A549 (cell line): ENCODE results near the gene ARMC10. TPM values are rescaled to one million over a fixed set of nuclear protein-coding genes. Genes with fewer than 3 reads are reported as not detected.
"Not testable (repeated sequence)": the region's sequence is repeated elsewhere in the genome, so short reads cannot be mapped to it uniquely, and the experiment has no call there.

Experiments used
- ATAC-seq, 2 experiments: fragments of 200-7000 bp in 1 of 2; fragments of >200 bp in 1 of 2; cut with Nextera tagmentation in 1 of 2; cut with Tn5 transposase in 1 of 2; 3 replicates each; pipeline versions ENCODE4 v1.8.0 to v1.9.1; 2018 to 2020; ENCODE audit warnings: mild to moderate bottlenecking in 1 of 2, moderate library complexity in 1 of 2
- CTCF ChIA-PET: fragments of 300-600 bp; sonication (Branson Sonifier 250); formaldehyde crosslinking; extraction: SDS; loops from one replicate; lab custom pipeline; 2021; ENCODE audit warnings: antibody characterized with exemption, inconsistent platforms; lab: Yijun Ruan, JAX
- POLR2A ChIA-PET: fragments of 350-600 bp; formaldehyde crosslinking; extraction: SDS; loops from one replicate; lab custom pipeline; 2021; ENCODE audit warnings: antibody characterized with exemption, inconsistent platforms; lab: Yijun Ruan, JAX
- DNase-seq, 2 experiments: peaks; one replicate each; pipeline versions ENCODE4 v3.0.0 to v3.0.0-alpha.2; 2011 to 2016; ENCODE audit warnings: low read depth in 1 of 2, low spot score in 1 of 2
- FAIRE-seq: peaks from 2 replicates; lab custom pipeline; 2011; peaks lifted over from hg19 to GRCh38; lab: Jason Lieb, UNC
- H3K27ac ChIP-seq, 2 experiments: fragments of >200 bp; sonication (Bioruptor Twin); formaldehyde crosslinking; 3 replicates each; pipeline ENCODE4 v1.5.1; 2016 to 2017
- H3K4me1 ChIP-seq: fragments of >200 bp; sonication (Bioruptor Twin); formaldehyde crosslinking; 3 replicates; pipeline ENCODE4 v1.6.1; 2016
- H3K4me2 ChIP-seq: fragments of >200 bp; sonication (Bioruptor Twin); formaldehyde crosslinking; 3 replicates; pipeline ENCODE4 v1.6.1; 2016
- H3K4me3 ChIP-seq: fragments of >200 bp; sonication (Bioruptor Twin); formaldehyde crosslinking; 3 replicates; pipeline ENCODE4 v1.5.1; 2016
- H3K9me3 ChIP-seq: fragments of >200 bp; sonication (Bioruptor Twin); formaldehyde crosslinking; 3 replicates; pipeline ENCODE4 v1.6.1; 2016
- ATOH8 ChIP-seq: fragments of 250-450 bp; sonication (Bioruptor Pico); IDR thresholded peaks from 2 replicates; pipeline ENCODE4 v1.5.0; 2020; ENCODE audit warnings: low read depth, mild to moderate bottlenecking, moderate library complexity
- BHLHE40 ChIP-seq: IDR thresholded peaks from 2 replicates; pipeline ENCODE4 v1.6.1; 2012; ENCODE audit warnings: low read depth, low read length, inconsistent platforms
- CBX8 ChIP-seq: fragments of 200-600 bp; sonication (generic); IDR thresholded peaks from 2 replicates; pipeline ENCODE4 v1.6.1; 2016
- CHD4 ChIP-seq: fragments of 200-600 bp; sonication (generic); IDR thresholded peaks from 2 replicates; pipeline ENCODE4 v1.6.1; 2016; ENCODE audit warnings: antibody characterized with exemption, mild to moderate bottlenecking, borderline replicate concordance
- EHF ChIP-seq: fragments of 250-450 bp; sonication (Bioruptor Pico); IDR thresholded peaks from 2 replicates; pipeline ENCODE4 v1.5.0; 2020; ENCODE audit warnings: mild to moderate bottlenecking
- EHMT2 ChIP-seq: fragments of 200-600 bp; sonication (generic); IDR thresholded peaks from 2 replicates; pipeline ENCODE4 v1.6.1; 2016; ENCODE audit warnings: antibody characterized with exemption, low read depth, mild to moderate bottlenecking, moderate library complexity
- ELK1 ChIP-seq: fragments of 150-350 bp; IDR thresholded peaks from 2 replicates; pipeline ENCODE4 v1.6.1; 2014; ENCODE audit warnings: low read depth, mild to moderate bottlenecking, low read length
- EP300 ChIP-seq, 2 experiments: fragments of >200 bp; sonication (Bioruptor Twin); formaldehyde crosslinking; IDR thresholded peaks; 2 replicates in 1 of 2; 3 replicates in 1 of 2; pipeline ENCODE4 v1.6.1; 2016 to 2017
- ESRRA ChIP-seq: fragments of 150-350 bp; IDR thresholded peaks from 2 replicates; pipeline ENCODE4 v1.6.1; 2014; ENCODE audit warnings: mild to moderate bottlenecking, low read length, borderline replicate concordance
- FOSL2 ChIP-seq, 2 experiments: fragments of 450-650 bp in 1 of 2; fragments of >200 bp in 1 of 2; sonication (Bioruptor Twin) in 1 of 2; formaldehyde crosslinking; IDR thresholded peaks; 2 replicates each; pipeline versions ENCODE4 v1.5.0 to v1.6.1; 2016 to 2020; ENCODE audit warnings: mild to moderate bottlenecking in 1 of 2, moderate library complexity in 1 of 2
- FOXS1 ChIP-seq: fragments of 250-450 bp; sonication (Bioruptor Pico); IDR thresholded peaks from 2 replicates; pipeline ENCODE4 v1.5.0; 2020; ENCODE audit warnings: mild to moderate bottlenecking, moderate library complexity
- HDAC2 ChIP-seq: fragments of 200-600 bp; sonication (generic); IDR thresholded peaks from 2 replicates; pipeline ENCODE4 v1.6.1; 2016
- HEYL ChIP-seq: fragments of 250-450 bp; sonication (Bioruptor Pico); IDR thresholded peaks from 2 replicates; pipeline ENCODE4 v1.8.0; 2021; ENCODE audit warnings: mild to moderate bottlenecking, moderate library complexity
- HMGXB4 ChIP-seq: fragments of 250-450 bp; sonication (Bioruptor Pico); IDR thresholded peaks from 2 replicates; pipeline ENCODE4 v1.5.0; 2021; ENCODE audit warnings: mild to moderate bottlenecking, moderate library complexity, borderline replicate concordance
- HOXA7 ChIP-seq: fragments of 250-450 bp; sonication (Bioruptor Pico); IDR thresholded peaks from 2 replicates; pipeline ENCODE4 v1.5.0; 2020; ENCODE audit warnings: mild to moderate bottlenecking, moderate library complexity
- KDM1A ChIP-seq: fragments of 200-600 bp; sonication (generic); IDR thresholded peaks from 2 replicates; pipeline ENCODE4 v1.6.1; 2016; ENCODE audit warnings: low read depth, mild to moderate bottlenecking
- KDM5A ChIP-seq: fragments of 200-600 bp; sonication (generic); IDR thresholded peaks from 2 replicates; pipeline ENCODE4 v1.6.1; 2016; ENCODE audit warnings: antibody characterized with exemption, mild to moderate bottlenecking
- MAFK ChIP-seq: fragments of 450-650 bp; IDR thresholded peaks from 2 replicates; pipeline ENCODE4 v1.6.1; 2014; ENCODE audit not compliant: partially characterized antibody
- MAZ ChIP-seq: fragments of 150-350 bp; IDR thresholded peaks from 2 replicates; pipeline ENCODE4 v1.6.1; 2014; ENCODE audit warnings: antibody characterized with exemption, low read depth, low read length, borderline replicate concordance
- MYC ChIP-seq: IDR thresholded peaks from 2 replicates; pipeline ENCODE4 v1.6.1; 2012; ENCODE audit warnings: mild to moderate bottlenecking, inconsistent platforms, low read length, improper control_type of control experiment, borderline replicate concordance
- NFE2L2 ChIP-seq: fragments of 150-350 bp; conservative IDR thresholded peaks from 2 replicates; pipeline ENCODE4 v1.6.1; 2014; ENCODE audit warnings: low read length
- NPAS2 ChIP-seq: fragments of 250-450 bp; sonication (Bioruptor Pico); IDR thresholded peaks from 2 replicates; pipeline ENCODE4 v1.8.0; 2022; ENCODE audit warnings: mild to moderate bottlenecking, moderate library complexity, borderline replicate concordance
- PHF8 ChIP-seq: fragments of 200-600 bp; sonication (generic); IDR thresholded peaks from 2 replicates; pipeline ENCODE4 v1.6.1; 2016; ENCODE audit warnings: low read depth, mild to moderate bottlenecking, antibody characterized with exemption, moderate library complexity, borderline replicate concordance
- POLR2A ChIP-seq: IDR thresholded peaks from 2 replicates; pipeline ENCODE4 v1.6.1; 2012; ENCODE audit warnings: mild to moderate bottlenecking, low read length
- RARB ChIP-seq: fragments of 250-450 bp; sonication (Bioruptor Pico); IDR thresholded peaks from 2 replicates; pipeline ENCODE4 v1.8.0; 2021; ENCODE audit warnings: mild to moderate bottlenecking, moderate library complexity
- RNF2 ChIP-seq: fragments of 200-600 bp; sonication (generic); IDR thresholded peaks from 2 replicates; pipeline ENCODE4 v1.6.1; 2016; ENCODE audit warnings: low read depth, mild to moderate bottlenecking, antibody characterized with exemption, moderate library complexity, borderline replicate concordance
- SMC3 ChIP-seq: fragments of >200 bp; sonication (Bioruptor Twin); formaldehyde crosslinking; IDR thresholded peaks from 3 replicates; pipeline ENCODE4 v1.6.1; 2018; ENCODE audit warnings: inconsistent platforms
- USF2 ChIP-seq: fragments of 450-650 bp; IDR thresholded peaks from 2 replicates; pipeline ENCODE4 v1.6.1; 2014; ENCODE audit warnings: antibody characterized with exemption
- ZC3H11A ChIP-seq: fragments of 450-650 bp; IDR thresholded peaks from 2 replicates; pipeline ENCODE4 v1.6.1; 2014; ENCODE audit warnings: antibody characterized with exemption, mild to moderate bottlenecking
- ZFP36 ChIP-seq: fragments of 450-650 bp; IDR thresholded peaks from 2 replicates; pipeline ENCODE4 v1.6.1; 2014; ENCODE audit warnings: borderline replicate concordance; ENCODE audit not compliant: partially characterized antibody
- ZSCAN20 ChIP-seq: fragments of 250-450 bp; sonication (Bioruptor Pico); IDR thresholded peaks from 2 replicates; pipeline ENCODE4 v1.8.0; 2022; ENCODE audit warnings: mild to moderate bottlenecking, moderate library complexity
- WGBS: methylation state at CpG from one replicate; pipeline ENCODE4 v1.1.6; 2017; ENCODE audit errors: missing lambda C conversion rate; 5-methylcytosine and 5-hydroxymethylcytosine counted together
- polyA plus RNA-seq, 4 experiments: library from polyadenylated mRNA; depleted of rRNA in 3 of 4; stranded (reverse); fragments of >200 nt; fragmentation: RNase III in 1 of 4; extraction: RNeasy Plus Mini Kit Qiagen cat#74134 plus additional on column Dnase treatment in 1 of 4; gene quantifications; 2 replicates in 3 of 4; 3 replicates in 1 of 4; pipeline ENCODE4 v1.2.3, GENCODE V29; 2011 to 2017

ARMC10 gene
- polyA plus RNA-seq, 2 of the 4 experiments (the other 2 are of a cell fraction): 36.6 to 63.2 TPM

GRCh38 chr7:103025341-103025740 is 49.6 kb upstream of the ARMC10 start (continued):
- no peak for TF ChIP-seq HMGXB4 (CRISPR knock-in tag)
- no peak for TF ChIP-seq HOXA7
- no peak for TF ChIP-seq ZSCAN20 (CRISPR knock-in tag)
- no peak for TF ChIP-seq MYC
- no peak for TF ChIP-seq USF2

GRCh38 chr7:103031024-103031423 is 43.9 kb upstream of the ARMC10 start:
- H3K27ac ChIP-seq: no peak overlapping the region
- CTCF ChIA-PET: no interaction called here

GRCh38 chr7:103031781-103032180 is 43.2 kb upstream of the ARMC10 start:
- no peaks in the 10 kb centered on the region for H3K9me3 ChIP-seq
- H3K4me1 ChIP-seq: no peaks in the 10 kb centered on the region
- no peak overlapping the region for H3K4me2 ChIP-seq
- TF ChIP-seq ZC3H11A: no peak
- TF ChIP-seq USF2: no peak
- no peak for TF ChIP-seq NFE2L2
- TF ChIP-seq HEYL (CRISPR knock-in tag): no peak
- TF ChIP-seq EHF (CRISPR knock-in tag): no peak
- TF ChIP-seq SMC3: no peak
- no peak for TF ChIP-seq HDAC2
- no peak for TF ChIP-seq RARB
- no peak for TF ChIP-seq ATOH8
- no peak for TF ChIP-seq BHLHE40
- TF ChIP-seq MAZ: no peak
- no peak for TF ChIP-seq RNF2
- no peak for TF ChIP-seq CBX8
- no peak for TF ChIP-seq KDM5A
- H3K27ac ChIP-seq: no peak overlapping the region
- ChIA-PET POLR2A (interaction anchor here (0.6 kb wide), 1 partner anchor 30 kb away, joined by 4 read pairs; no protein-coding TSS in a partner anchor), CTCF (interaction anchor here (1.0 to 1.1 kb wide), 2 partner anchors 30 to 43 kb away, joined by 3 to 4 read pairs; no protein-coding TSS in a partner anchor)
- H3K4me3 ChIP-seq: no peak overlapping the region
- 20% methylated on average over 1 of the region's 1 CpG for WGBS
- FAIRE-seq (no peak), ATAC-seq (no peak), DNase-seq (no peak)

More at GRCh38 chr7:103031024-103031423, 43.9 kb upstream of the ARMC10 start:
- 86% methylated on average over 1 of the region's 1 CpG for WGBS
- Histone ChIP-seq H3K9me3 (no peaks in the 10 kb centered on the region), H3K4me2 (no peak overlapping the region), H3K4me1 (no peaks in the 10 kb centered on the region), H3K4me3 (no peak overlapping the region)
- TF ChIP-seq NPAS2 (CRISPR knock-in tag): no peak
- no peak for TF ChIP-seq BHLHE40
- no peak for TF ChIP-seq KDM1A
- TF ChIP-seq MAFK: no peak
- no peak for TF ChIP-seq EP300 (IDR thresholded peaks at IDR 0.05)
- no peak for TF ChIP-seq EHMT2
- no peak for TF ChIP-seq ZFP36
- TF ChIP-seq POLR2A: no peak
- TF ChIP-seq PHF8: no peak
- no peak for TF ChIP-seq CHD4
- TF ChIP-seq FOXS1 (CRISPR knock-in tag): no peak
- TF ChIP-seq SMC3: no peak
- TF ChIP-seq ELK1: no peak
- TF ChIP-seq CBX8: no peak
- TF ChIP-seq MAZ: no peak
- TF ChIP-seq ESRRA: no peak
- TF ChIP-seq FOSL2 (IDR thresholded peaks at IDR 0.05): no peak
- no peak for TF ChIP-seq FOSL2 (CRISPR knock-in tag; IDR thresholded peaks at IDR 0.05)
- TF ChIP-seq RNF2: no peak
- DNase-seq (no peak), ATAC-seq (no peak), FAIRE-seq (no peak)
- POLR2A ChIA-PET: no interaction called here

GRCh38 chr7:103034318-103034717 is 40.6 kb upstream of the ARMC10 start:
- POLR2A ChIA-PET, DNase-seq, FAIRE-seq, H3K4me3 ChIP-seq, ATAC-seq, H3K4me2 ChIP-seq, H3K27ac ChIP-seq, H3K4me1 ChIP-seq, H3K9me3 ChIP-seq: not testable (repeated sequence)
- 85% methylated on average over 10 of the region's 20 CpGs for WGBS
- CTCF ChIA-PET: interaction anchor here (1.6 kb wide), 1 partner anchor 28 kb away, joined by 9 read pairs; no protein-coding TSS in a partner anchor
